C4-2B (cell line): ENCODE measurements around the gene CD38.

Source experiments
- H3K27ac ChIP-seq: fragments of 450-650 bp; 2 replicates; pipeline ENCODE4 v1.5.1; 2017
- CTCF ChIP-seq: fragments of 450-650 bp; conservative IDR thresholded peaks from 2 replicates; pipeline ENCODE4 v1.5.1; 2017; ENCODE audit warnings: mild to moderate bottlenecking
- ZFX ChIP-seq: fragments of 450-650 bp; IDR thresholded peaks from 2 replicates; pipeline ENCODE4 v1.6.1; 2017

The CD38 gene

DNA sequence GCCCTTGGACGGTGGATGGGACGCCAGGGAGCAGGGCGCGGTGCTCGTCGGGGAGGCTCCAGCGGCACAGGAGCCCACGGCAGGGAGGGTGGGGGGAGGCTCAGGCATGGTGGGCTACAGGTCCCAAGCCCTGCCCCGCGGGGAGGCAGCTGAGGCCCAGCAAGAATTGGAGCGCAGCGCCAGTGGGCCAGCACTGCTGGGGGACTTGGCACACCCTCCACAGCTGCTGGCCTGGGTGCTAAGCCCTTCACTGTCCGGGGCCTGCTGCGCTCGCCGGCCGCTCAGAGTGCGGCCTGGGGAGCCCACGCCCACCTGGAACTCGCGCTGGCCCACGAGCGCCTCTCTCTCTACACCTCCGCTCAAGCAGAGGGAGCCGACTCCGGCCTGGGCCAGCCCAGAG, 8.6 kb downstream of the CD38 start:
- TF ChIP-seq CTCF (no peak), ZFX (no peak)
- H3K27ac ChIP-seq: no peak overlapping the region

GRCh38 chr4:15792974-15793373, 14.8 kb downstream of the CD38 start:
- no peak overlapping the region for H3K27ac ChIP-seq
- TF ChIP-seq ZFX (no peak), CTCF (no peak)

- TF ChIP-seq ZFX (no peak), CTCF (no peak)
- H3K27ac ChIP-seq: no peak overlapping the region
These were observed 15.6 kb downstream of the CD38 start for GRCh38 chr4:15793506-15794363.

GRCh38 chr4:15794426-15794825, 16.3 kb downstream of the CD38 start:
- TF ChIP-seq CTCF (no peak), ZFX (no peak)
- H3K27ac ChIP-seq: no peak overlapping the region

DNA sequence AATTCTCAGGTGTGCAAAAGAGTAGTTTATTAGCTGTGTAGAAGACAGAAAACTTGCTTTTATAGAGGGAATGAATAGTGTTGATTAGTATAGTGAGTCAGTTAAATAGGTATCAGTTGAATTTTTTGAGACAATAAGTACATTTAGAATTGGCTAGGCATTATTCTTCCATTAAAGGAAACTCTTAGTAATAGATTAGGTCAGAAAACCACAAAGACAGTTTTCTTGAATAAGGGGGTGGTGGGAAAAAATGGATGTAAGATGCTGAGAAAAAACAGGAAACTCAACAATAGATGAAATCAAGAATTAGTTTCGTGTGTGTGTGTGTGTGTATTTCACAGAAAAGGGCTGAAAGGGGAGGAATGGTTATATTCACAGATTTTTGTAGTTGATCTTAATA, 16.8 kb downstream of the CD38 start:
- TF ChIP-seq ZFX: no peak
- no peak for TF ChIP-seq CTCF
- no peak overlapping the region for H3K27ac ChIP-seq

GRCh38 chr4:15797320-15797719, 19.2 kb downstream of the CD38 start:
- H3K27ac ChIP-seq: no peak overlapping the region
- TF ChIP-seq ZFX (no peak), CTCF (no peak)

DNA sequence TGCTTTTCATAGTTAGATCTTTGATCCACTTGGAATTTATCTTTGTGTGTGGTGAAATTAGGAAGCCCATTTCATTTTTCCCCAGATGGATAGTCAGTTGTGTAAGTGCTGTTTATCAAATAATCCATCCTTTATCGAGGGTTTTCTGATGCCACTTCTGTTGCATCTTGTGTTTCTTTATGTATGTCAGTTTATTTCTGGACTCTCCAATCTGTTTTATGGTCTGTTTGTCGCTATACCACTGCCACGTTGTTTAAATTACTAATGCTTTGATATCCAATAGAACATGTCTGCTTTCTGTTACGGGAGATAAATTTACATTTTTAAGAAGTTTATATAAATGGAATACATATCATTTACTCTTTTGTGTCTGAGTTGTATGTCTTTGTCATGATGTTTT, 21.0 kb downstream of the CD38 start:
- TF ChIP-seq ZFX: no peak
- TF ChIP-seq CTCF: no peak
- no peak overlapping the region for H3K27ac ChIP-seq
